Neural cell (in vitro differentiated cells): Measurements from ENCODE around the gene AARS2. TPM values are rescaled to one million over a fixed set of nuclear protein-coding genes. Genes with fewer than 3 reads are reported as not detected.

Source experiments
- H2AFZ ChIP-seq: fragments of 200-600, 300-800 bp; sonication (generic), shearing (Covaris generic); 2 replicates; pipeline ENCODE4 v1.6.0; 2014; ENCODE audit warnings: low read depth, mild to moderate bottlenecking, antibody characterized with exemption, low read length, moderate library complexity
- H3F3A ChIP-seq: fragments of 200-600 bp; shearing (Covaris generic); 2 replicates; pipeline ENCODE4 v1.6.1; 2016; ENCODE audit warnings: mild to moderate bottlenecking, moderate library complexity, mixed read lengths, antibody characterized with exemption, low read length; ENCODE audit not compliant: insufficient read depth, poor library complexity, severe bottlenecking
- H3K27ac ChIP-seq: fragments of 200-600, 300-800 bp; sonication (generic), shearing (Covaris generic); 2 replicates; pipeline ENCODE4 v1.5.1; 2014; ENCODE audit warnings: mild to moderate bottlenecking, low read length, moderate library complexity
- H3K27me3 ChIP-seq: fragments of 300-800, 200-600 bp; sonication (generic), shearing (Covaris generic); 2 replicates; pipeline ENCODE4 v1.6.0; 2014; ENCODE audit warnings: mild to moderate bottlenecking, low read depth, low read length, moderate library complexity; ENCODE audit not compliant: insufficient read depth
- H3K36me3 ChIP-seq: fragments of 300-800, 200-600 bp; sonication (generic), shearing (Covaris generic); 2 replicates; pipeline ENCODE4 v1.5.1; 2014; ENCODE audit warnings: mild to moderate bottlenecking, antibody characterized with exemption, low read length, moderate library complexity; ENCODE audit not compliant: insufficient read depth
- H3K4me2 ChIP-seq: fragments of 300-800, 200-600 bp; sonication (generic), shearing (Covaris generic); 2 replicates; pipeline ENCODE4 v1.6.0; 2014; ENCODE audit warnings: mild to moderate bottlenecking, low read length
- H3K4me3 ChIP-seq: fragments of 300-800, 200-600 bp; sonication (generic), shearing (Covaris generic); 2 replicates; pipeline ENCODE4 v1.5.1; 2014; ENCODE audit warnings: mild to moderate bottlenecking, low read length, moderate library complexity
- H3K79me2 ChIP-seq: fragments of 200-600 bp; shearing (Covaris generic); replicated peaks from 2 replicates; pipeline ENCODE4 v1.6.0; 2014; ENCODE audit warnings: mild to moderate bottlenecking, low read length, moderate library complexity; ENCODE audit not compliant: insufficient read depth
- H3K9ac ChIP-seq: fragments of 300-800, 200-600 bp; sonication (generic), shearing (Covaris generic); 2 replicates; pipeline ENCODE4 v1.6.1; 2016; ENCODE audit warnings: mild to moderate bottlenecking, low read length, mixed read lengths
- H3K9me2 ChIP-seq: fragments of 200-600 bp; shearing (Covaris generic); 2 replicates; pipeline ENCODE4 v1.6.1; 2016; ENCODE audit warnings: mild to moderate bottlenecking, low read length, mixed read lengths; ENCODE audit not compliant: insufficient read depth
- H3K9me3 ChIP-seq: fragments of 200-600, 300-800 bp; sonication (generic), shearing (Covaris generic); 2 replicates; pipeline ENCODE4 v1.6.1; 2016; ENCODE audit warnings: mild to moderate bottlenecking, mixed run types, low read length, moderate library complexity, mixed read lengths
- H4K20me1 ChIP-seq: fragments of 200-600 bp; shearing (Covaris generic); 2 replicates; pipeline ENCODE4 v1.6.1; 2016; ENCODE audit warnings: mild to moderate bottlenecking, mixed run types; ENCODE audit not compliant: insufficient read depth
- EP300 ChIP-seq: fragments of 450-650 bp; conservative IDR thresholded peaks from 2 replicates; pipeline ENCODE4 v1.6.1; 2014; ENCODE audit warnings: antibody characterized with exemption, mild to moderate bottlenecking, moderate library complexity; ENCODE audit not compliant: poor library complexity, severe bottlenecking
- EZH2 ChIP-seq: fragments of 200-600, 300-800 bp; shearing (Covaris generic), sonication (generic); IDR thresholded peaks from 2 replicates; pipeline ENCODE4 v1.6.1; 2014; ENCODE audit warnings: antibody characterized with exemption, low read length, borderline replicate concordance, mild to moderate bottlenecking; ENCODE audit not compliant: insufficient read depth, poor library complexity, severe bottlenecking
- MXI1 ChIP-seq: fragments of 450-650 bp; conservative IDR thresholded peaks from 2 replicates; pipeline ENCODE4 v1.6.1; 2014; ENCODE audit warnings: antibody characterized with exemption, mild to moderate bottlenecking; ENCODE audit not compliant: poor library complexity, severe bottlenecking
- POLR2AphosphoS5 ChIP-seq: IDR thresholded peaks from 2 replicates; pipeline ENCODE4 v1.6.1; 2012
- RAD21 ChIP-seq: fragments of 450-650 bp; conservative IDR thresholded peaks from 2 replicates; pipeline ENCODE4 v1.6.1; 2014; ENCODE audit warnings: antibody characterized with exemption, mild to moderate bottlenecking, moderate library complexity
- SMC3 ChIP-seq: fragments of 450-650 bp; conservative IDR thresholded peaks from 2 replicates; pipeline ENCODE4 v1.6.1; 2014; ENCODE audit warnings: antibody characterized with exemption, mild to moderate bottlenecking, moderate library complexity; ENCODE audit not compliant: poor library complexity
- TAF1 ChIP-seq: IDR thresholded peaks from 2 replicates; pipeline ENCODE4 v1.6.1; 2012; ENCODE audit warnings: low read depth
- polyA plus RNA-seq: library from polyadenylated mRNA; depleted of rRNA; stranded (reverse); fragments of >200 nt; gene quantifications from 2 replicates; pipeline ENCODE4 v1.2.3, GENCODE V29; 2014
- TF ChIP-seq, protein P1 (sequence below): IDR thresholded peaks from 2 replicates; pipeline ENCODE4 v1.6.1; 2012; ENCODE audit warnings: borderline replicate concordance
- TF ChIP-seq, protein P2 (sequence below): fragments of 450-650 bp; IDR thresholded peaks from 2 replicates; pipeline ENCODE4 v1.5.1; 2014; ENCODE audit warnings: antibody characterized with exemption, mild to moderate bottlenecking, moderate library complexity; ENCODE audit not compliant: poor library complexity, severe bottlenecking

Gene AARS2
- polyA plus RNA-seq, 1 donor from 2014 or later = 12.6 TPM

DNA sequence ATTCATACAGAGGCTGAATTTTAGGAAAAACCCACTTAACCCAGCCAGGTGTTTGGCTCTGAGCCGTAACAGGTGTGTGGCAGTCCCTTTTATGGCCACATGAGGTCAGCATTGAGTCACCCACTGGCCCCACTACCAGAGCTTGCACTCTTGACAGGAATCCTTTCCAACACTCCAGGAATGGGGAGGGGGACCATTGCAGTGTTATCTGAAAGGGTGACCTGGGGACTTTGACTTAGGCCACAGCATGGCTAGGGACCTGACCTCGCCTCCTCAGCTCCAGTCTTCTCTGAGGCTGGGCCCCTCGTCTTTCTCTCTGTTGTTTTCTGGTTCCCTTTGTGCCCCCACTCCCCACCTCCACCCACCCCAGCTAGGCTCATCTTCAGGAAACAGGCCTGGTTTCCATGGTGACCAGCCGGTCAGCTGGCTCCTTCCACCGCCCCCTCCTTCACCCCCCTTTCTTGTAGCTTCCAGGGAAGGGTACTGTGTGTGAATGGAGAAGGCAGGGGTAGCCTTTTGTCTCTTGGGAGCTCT is 45.0 kb downstream of the AARS2 start:
- Histone ChIP-seq H3K4me2 (peak overlapping the region; percentile 50), H4K20me1 (peaks cover 4% of the 10 kb centered on the region), H3F3A (no peaks in the 10 kb centered on the region), H3K27me3 (no peaks in the 10 kb centered on the region), H3K36me3 (peaks cover 3% of the 10 kb centered on the region), H3K9me3 (no peaks in the 10 kb centered on the region), H3K9me2 (no peaks in the 10 kb centered on the region), H3K4me3 (peak overlapping the region; percentile 37), H3K79me2 (peaks cover 29% of the 10 kb centered on the region), H3K27ac (peak overlapping the region; percentile 88), H2AFZ (peak overlapping the region; percentile 30), H3K9ac (peak overlapping the region; percentile 85)
- TF ChIP-seq SMC3 (peak; percentile 98), EP300 (no peak), POLR2AphosphoS5 (peak; percentile 63), MXI1 (peak; percentile 16), EZH2 (no peak), RAD21 (peak; percentile 97), TAF1 (no peak)
- TF ChIP-seq, protein P1, sequence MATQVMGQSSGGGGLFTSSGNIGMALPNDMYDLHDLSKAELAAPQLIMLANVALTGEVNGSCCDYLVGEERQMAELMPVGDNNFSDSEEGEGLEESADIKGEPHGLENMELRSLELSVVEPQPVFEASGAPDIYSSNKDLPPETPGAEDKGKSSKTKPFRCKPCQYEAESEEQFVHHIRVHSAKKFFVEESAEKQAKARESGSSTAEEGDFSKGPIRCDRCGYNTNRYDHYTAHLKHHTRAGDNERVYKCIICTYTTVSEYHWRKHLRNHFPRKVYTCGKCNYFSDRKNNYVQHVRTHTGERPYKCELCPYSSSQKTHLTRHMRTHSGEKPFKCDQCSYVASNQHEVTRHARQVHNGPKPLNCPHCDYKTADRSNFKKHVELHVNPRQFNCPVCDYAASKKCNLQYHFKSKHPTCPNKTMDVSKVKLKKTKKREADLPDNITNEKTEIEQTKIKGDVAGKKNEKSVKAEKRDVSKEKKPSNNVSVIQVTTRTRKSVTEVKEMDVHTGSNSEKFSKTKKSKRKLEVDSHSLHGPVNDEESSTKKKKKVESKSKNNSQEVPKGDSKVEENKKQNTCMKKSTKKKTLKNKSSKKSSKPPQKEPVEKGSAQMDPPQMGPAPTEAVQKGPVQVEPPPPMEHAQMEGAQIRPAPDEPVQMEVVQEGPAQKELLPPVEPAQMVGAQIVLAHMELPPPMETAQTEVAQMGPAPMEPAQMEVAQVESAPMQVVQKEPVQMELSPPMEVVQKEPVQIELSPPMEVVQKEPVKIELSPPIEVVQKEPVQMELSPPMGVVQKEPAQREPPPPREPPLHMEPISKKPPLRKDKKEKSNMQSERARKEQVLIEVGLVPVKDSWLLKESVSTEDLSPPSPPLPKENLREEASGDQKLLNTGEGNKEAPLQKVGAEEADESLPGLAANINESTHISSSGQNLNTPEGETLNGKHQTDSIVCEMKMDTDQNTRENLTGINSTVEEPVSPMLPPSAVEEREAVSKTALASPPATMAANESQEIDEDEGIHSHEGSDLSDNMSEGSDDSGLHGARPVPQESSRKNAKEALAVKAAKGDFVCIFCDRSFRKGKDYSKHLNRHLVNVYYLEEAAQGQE = peak; percentile 65
- TF ChIP-seq, protein P2, sequence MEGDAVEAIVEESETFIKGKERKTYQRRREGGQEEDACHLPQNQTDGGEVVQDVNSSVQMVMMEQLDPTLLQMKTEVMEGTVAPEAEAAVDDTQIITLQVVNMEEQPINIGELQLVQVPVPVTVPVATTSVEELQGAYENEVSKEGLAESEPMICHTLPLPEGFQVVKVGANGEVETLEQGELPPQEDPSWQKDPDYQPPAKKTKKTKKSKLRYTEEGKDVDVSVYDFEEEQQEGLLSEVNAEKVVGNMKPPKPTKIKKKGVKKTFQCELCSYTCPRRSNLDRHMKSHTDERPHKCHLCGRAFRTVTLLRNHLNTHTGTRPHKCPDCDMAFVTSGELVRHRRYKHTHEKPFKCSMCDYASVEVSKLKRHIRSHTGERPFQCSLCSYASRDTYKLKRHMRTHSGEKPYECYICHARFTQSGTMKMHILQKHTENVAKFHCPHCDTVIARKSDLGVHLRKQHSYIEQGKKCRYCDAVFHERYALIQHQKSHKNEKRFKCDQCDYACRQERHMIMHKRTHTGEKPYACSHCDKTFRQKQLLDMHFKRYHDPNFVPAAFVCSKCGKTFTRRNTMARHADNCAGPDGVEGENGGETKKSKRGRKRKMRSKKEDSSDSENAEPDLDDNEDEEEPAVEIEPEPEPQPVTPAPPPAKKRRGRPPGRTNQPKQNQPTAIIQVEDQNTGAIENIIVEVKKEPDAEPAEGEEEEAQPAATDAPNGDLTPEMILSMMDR = peak; percentile 97

DNA sequence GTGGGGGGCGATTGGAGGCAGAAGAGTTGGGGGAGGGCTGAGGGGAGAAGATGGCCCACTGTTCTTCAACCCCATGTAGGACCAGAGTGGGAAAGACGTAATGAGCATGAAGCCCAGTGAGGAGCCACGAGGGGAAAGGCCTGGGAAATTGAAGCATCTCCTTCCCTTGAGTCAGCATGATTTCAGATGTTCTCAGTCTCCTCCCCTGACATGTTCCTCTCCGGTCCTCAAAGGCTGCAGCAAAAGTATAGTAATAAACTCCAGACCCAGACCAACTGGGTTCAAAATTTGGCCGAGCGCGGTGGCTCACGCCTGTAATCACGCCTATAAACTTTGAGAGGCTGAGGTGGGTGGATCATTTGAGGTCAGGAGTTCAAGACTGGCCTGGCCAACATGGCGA is 45.9 kb downstream of the AARS2 start:
- Histone ChIP-seq H3K27me3 (no peaks in the 10 kb centered on the region), H3K9ac (no peak overlapping the region), H3F3A (no peaks in the 10 kb centered on the region), H4K20me1 (peaks cover 4% of the 10 kb centered on the region), H3K4me2 (no peak overlapping the region), H3K9me3 (no peaks in the 10 kb centered on the region), H3K36me3 (no peaks in the 10 kb centered on the region), H3K4me3 (no peak overlapping the region), H3K79me2 (peaks cover 25% of the 10 kb centered on the region), H2AFZ (no peak overlapping the region), H3K9me2 (no peaks in the 10 kb centered on the region), H3K27ac (no peak overlapping the region)
- TF ChIP-seq, protein P1 = no peak
- no peak for TF ChIP-seq EZH2
- TF ChIP-seq RAD21 = no peak
- no peak for TF ChIP-seq POLR2AphosphoS5
- no peak for TF ChIP-seq EP300
- TF ChIP-seq TAF1 = no peak
- no peak for TF ChIP-seq MXI1
- TF ChIP-seq, protein P2 = no peak
- no peak for TF ChIP-seq SMC3
